Kidney epithelial cell (primary cell): ENCODE results near the gene CSTF3. TPM values are rescaled to one million over a fixed set of nuclear protein-coding genes. Genes with fewer than 3 reads are reported as not detected.
A peak's percentile ranks its signal among the peaks of the same experiment; 100 is the strongest.

Source experiments
- DNase-seq: peaks from one replicate; pipeline ENCODE4 v3.0.0-alpha.2; 2010; ENCODE audit warnings: low read depth
- H3K27me3 ChIP-seq: 2 replicates; pipeline ENCODE4 v1.6.0; 2011; ENCODE audit warnings: low read length; ENCODE audit not compliant: control insufficient read depth, insufficient read depth
- H3K36me3 ChIP-seq: 2 replicates; pipeline ENCODE4 v1.5.1; 2011; ENCODE audit warnings: low read length; ENCODE audit not compliant: control insufficient read depth, insufficient read depth
- H3K4me3 ChIP-seq: 2 replicates; pipeline ENCODE4 v1.5.1; 2011; ENCODE audit warnings: low read depth, mild to moderate bottlenecking, control low read depth, low read length
- total RNA-seq: library from RNA; depleted of rRNA; stranded (reverse); fragments of >200 nt; gene quantifications from 2 replicates; pipeline ENCODE4 v1.2.3, GENCODE V29; 2015
- TF ChIP-seq, protein P1 (sequence below): IDR thresholded peaks from 2 replicates; pipeline ENCODE4 v1.5.1; 2011; ENCODE audit warnings: mild to moderate bottlenecking, moderate library complexity, low read length, control low read depth, inconsistent platforms; ENCODE audit not compliant: insufficient read depth, poor library complexity, severe bottlenecking

CSTF3 gene
- total RNA-seq, 1 donor from 2014 or later: 21.1 TPM

DNA sequence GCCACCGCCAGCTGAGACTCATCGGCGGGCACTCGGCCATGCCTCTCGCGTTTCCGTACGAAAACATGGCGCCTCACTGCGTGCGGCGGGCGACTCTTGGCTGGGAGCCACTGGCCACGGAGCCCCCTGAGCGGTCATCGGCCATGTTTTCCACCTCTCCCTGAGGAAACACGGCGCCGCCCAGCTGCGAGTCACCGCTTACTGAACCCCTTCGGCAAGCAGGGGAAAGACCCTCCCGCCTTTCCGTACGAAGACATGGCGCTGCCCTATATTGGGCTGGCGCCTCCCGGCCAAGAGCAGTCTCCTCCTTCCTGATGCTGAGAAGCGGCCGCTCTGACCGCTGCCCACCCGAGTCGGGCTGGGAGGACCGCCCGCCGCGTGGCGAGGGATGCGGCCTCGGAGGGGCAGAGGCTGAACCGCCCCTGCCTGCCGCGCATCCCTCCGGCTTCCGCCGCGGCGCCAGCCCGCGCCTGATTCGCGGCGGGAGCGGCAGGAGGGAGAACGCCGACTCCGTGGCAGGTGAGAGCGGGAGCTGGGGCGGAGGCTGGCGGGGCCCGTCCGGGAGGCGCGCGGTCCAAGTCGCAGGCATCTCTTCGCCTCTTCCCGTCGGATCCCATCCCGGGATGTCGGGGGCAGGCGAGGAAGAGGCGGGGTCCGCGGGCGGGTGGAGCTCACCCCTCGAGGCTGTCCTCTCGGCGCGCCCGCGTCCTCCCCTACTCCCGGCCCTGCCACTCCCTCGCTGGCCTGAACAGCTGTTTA, 121.8 kb downstream of the CSTF3 start, which contains the start of gene TCP11L1:
Gene TCP11L1 (plus strand): TSS at position 299 of the 759 bp plus-strand sequence. CDS start 4,202 bp downstream, outside the sequence.
- DNase-seq: no peak
- TF ChIP-seq, protein P1, sequence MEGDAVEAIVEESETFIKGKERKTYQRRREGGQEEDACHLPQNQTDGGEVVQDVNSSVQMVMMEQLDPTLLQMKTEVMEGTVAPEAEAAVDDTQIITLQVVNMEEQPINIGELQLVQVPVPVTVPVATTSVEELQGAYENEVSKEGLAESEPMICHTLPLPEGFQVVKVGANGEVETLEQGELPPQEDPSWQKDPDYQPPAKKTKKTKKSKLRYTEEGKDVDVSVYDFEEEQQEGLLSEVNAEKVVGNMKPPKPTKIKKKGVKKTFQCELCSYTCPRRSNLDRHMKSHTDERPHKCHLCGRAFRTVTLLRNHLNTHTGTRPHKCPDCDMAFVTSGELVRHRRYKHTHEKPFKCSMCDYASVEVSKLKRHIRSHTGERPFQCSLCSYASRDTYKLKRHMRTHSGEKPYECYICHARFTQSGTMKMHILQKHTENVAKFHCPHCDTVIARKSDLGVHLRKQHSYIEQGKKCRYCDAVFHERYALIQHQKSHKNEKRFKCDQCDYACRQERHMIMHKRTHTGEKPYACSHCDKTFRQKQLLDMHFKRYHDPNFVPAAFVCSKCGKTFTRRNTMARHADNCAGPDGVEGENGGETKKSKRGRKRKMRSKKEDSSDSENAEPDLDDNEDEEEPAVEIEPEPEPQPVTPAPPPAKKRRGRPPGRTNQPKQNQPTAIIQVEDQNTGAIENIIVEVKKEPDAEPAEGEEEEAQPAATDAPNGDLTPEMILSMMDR: no peak
- Histone ChIP-seq H3K4me3 (peak within 1 kb of the TSS; percentile 75), H3K27me3 (no peaks in the 10 kb centered on the region), H3K36me3 (no peaks in the 10 kb centered on the region)

DNA sequence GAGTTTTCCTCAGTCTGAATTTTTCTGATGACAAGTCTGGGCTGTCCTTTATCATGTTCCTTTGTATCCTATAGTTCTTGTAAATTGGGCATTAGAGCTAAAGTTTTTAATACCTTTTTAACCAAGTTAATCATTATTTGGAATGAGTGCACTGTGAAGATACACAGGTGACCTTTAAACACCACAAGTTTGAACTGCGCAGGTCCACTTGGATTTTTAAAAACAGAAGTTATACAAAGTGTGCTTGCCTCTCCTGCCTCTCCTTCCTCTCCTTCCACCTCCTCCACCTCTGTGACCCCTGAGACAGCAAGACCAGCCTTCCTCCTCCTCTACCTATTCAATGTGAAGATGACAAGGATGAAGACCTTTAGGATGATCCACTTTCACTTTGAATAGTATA, 126.3 kb downstream of the CSTF3 start:
- no peak overlapping the region for H3K4me3 ChIP-seq
- TF ChIP-seq, protein P1: no peak
- H3K27me3 ChIP-seq: no peaks in the 10 kb centered on the region
- DNase-seq: no peak
- no peaks in the 10 kb centered on the region for H3K36me3 ChIP-seq

Other genes with a start within 250 kb of the CSTF3 start
- 0.55 and 0.63 TPM in 2 replicates for gene DEPDC7, start 145.6 kb downstream of the CSTF3 start, total RNA-seq
- 22.3 and 26.1 TPM in 2 replicates for gene TCP11L1, start 121.9 kb downstream of the CSTF3 start, total RNA-seq
- gene HIPK3, start 95.9 kb upstream of the CSTF3 start, total RNA-seq: 45.0 and 66.8 TPM in 2 replicates
- gene KIAA1549L, start 214.6 kb upstream of the CSTF3 start, total RNA-seq: 6.9 and 7.0 TPM in 2 replicates